HG03378 (cell line): ENCODE data around the gene SNAPC2.
A peak's percentile ranks its signal among the peaks of the same experiment; 100 is the strongest.
"Not testable (repeated sequence)": the region's sequence is repeated elsewhere in the genome, so short reads cannot be mapped to it uniquely, and the experiment has no call there.

Experiments used
- ATAC-seq: cut with Tn5 transposase; IDR thresholded peaks from one replicate; pipeline ENCODE4 v1.9.1; 2021; ENCODE audit warnings: mild to moderate bottlenecking, moderate library complexity; ENCODE audit not compliant: unreplicated experiment

SNAPC2 gene

GRCh38 chr19:7888145-7888825 lies 31.9 kb upstream of the SNAPC2 start, which contains the start of gene LRRC8E:
LRRC8E (plus strand) TSS chr19:7888510; CDS start chr19:7895604, 7,094 bp downstream.
- ATAC-seq, result no peak

GRCh38 chr19:7888826-7889217 lies 31.3 kb upstream of the SNAPC2 start:
- no peak for ATAC-seq

DNA sequence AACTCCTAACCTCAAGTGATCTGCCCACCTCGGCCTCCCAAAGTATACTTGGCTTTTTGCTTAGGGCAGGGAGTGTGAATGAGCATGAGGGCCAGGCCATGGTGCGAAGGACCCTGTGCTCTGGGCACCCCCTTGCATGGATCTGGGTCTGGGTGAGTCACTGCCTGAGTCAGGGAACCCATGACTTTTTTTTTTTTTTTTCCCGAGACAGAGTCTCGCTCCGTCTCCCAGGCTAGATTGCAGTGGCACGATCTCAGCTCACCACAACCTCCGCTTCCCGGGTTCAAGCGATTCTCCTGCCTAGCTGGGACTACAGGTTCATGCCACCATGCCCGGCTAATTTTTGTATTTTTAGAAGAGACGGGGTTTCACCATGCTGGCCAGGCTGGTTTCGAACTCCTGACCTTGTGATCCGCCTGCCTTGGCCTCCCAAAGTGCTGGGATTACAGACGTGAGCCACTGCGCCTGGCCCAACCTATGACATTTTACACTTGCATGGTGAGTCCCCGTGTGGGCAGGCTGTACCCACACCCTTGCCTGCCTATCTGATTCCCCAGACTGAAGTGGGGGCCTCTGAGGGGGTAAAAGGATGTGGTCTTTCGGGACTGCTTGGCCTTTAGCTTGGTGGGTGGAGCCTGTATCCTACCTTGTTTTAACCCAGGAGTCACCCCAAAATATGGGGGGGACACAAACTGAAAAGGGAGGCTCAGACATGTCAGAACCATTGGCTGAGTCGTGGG lies 26.6 kb upstream of the SNAPC2 start:
- not testable (repeated sequence) for ATAC-seq

- ATAC-seq, result no peak
Observed at GRCh38 chr19:7894612-7895309, 25.4 kb upstream of the SNAPC2 start.

- ATAC-seq, result no peak
Observed at GRCh38 chr19:7895565-7895964, 24.6 kb upstream of the SNAPC2 start.

DNA sequence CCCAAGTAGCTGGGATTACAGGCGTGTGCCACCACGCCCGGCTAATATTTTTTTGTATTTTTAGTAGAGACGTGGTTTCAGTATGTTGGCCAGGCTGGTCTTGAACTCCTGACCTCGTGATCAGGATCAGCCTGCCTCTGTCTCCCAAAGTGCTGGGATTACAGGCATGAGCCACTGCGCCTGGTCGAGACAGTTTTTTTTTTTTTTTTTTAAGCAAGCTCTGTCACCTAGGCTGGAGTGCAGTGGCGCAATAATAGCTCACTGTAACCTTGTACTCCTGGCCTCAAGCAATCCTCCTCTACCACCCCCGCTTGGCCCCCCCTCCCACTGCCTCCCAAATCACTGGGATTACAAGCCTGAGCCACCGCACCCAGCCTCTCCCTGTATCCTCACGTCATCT lies 22.8 kb upstream of the SNAPC2 start:
- no peak for ATAC-seq

DNA sequence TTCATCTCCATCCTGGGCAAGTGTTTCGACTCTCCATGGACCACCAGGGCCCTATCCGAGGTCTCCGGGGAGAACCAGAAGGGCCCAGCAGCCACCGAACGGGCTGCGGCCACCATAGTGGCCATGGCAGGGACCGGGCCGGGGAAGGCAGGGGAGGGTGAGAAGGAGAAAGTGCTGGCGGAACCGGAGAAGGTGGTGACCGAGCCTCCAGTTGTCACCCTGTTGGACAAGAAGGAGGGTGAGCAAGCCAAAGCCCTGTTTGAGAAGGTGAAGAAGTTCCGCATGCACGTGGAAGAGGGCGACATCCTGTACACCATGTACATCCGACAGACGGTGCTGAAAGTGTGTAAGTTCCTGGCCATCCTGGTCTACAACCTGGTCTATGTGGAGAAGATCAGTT lies 21.2 kb upstream of the SNAPC2 start:
- no peak for ATAC-seq

- no peak for ATAC-seq
Observed at GRCh38 chr19:7899751-7900378, 20.3 kb upstream of the SNAPC2 start.

GRCh38 chr19:7900401-7900870 lies 19.7 kb upstream of the SNAPC2 start:
- no peak for ATAC-seq

- no peak for ATAC-seq
Observed at GRCh38 chr19:7900931-7901330, 19.2 kb upstream of the SNAPC2 start.

- ATAC-seq, result no peak
Observed at GRCh38 chr19:7901337-7901736, 18.8 kb upstream of the SNAPC2 start.

DNA sequence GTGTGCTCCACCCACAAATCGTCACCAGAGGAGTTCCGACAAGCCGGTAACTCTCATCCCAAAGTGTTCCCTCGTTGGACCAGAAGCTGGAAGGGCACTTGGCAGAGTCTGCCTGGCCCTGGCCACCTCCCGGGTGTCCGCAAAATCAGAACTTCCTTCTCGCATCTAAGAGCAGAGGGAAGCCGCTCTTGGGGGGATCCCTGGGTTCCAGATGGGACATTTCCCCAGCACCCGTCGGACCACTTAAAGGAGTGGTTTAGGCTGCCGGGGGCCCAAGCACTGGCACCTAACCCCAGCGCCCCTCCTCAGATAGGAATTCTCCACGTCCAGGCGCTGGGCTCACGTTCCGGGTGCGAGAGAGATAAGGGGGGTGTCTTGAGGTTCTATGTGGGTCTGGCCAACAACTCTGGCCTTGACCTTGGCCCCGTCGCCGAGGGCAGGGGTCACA lies 17.3 kb upstream of the SNAPC2 start:
- no peak for ATAC-seq

GRCh38 chr19:7903244-7904073 lies 16.7 kb upstream of the SNAPC2 start, which contains the start of gene MAP2K7:
MAP2K7 (plus strand) TSS chr19:7903877; CDS start chr19:7903945, 68 bp downstream.
- peak; percentile 83 for ATAC-seq

GRCh38 chr19:7904074-7905020 lies 15.8 kb upstream of the SNAPC2 start:
- ATAC-seq, result peak; percentile 3

- ATAC-seq, result no peak
Observed at GRCh38 chr19:7905268-7905667, 14.9 kb upstream of the SNAPC2 start.

DNA sequence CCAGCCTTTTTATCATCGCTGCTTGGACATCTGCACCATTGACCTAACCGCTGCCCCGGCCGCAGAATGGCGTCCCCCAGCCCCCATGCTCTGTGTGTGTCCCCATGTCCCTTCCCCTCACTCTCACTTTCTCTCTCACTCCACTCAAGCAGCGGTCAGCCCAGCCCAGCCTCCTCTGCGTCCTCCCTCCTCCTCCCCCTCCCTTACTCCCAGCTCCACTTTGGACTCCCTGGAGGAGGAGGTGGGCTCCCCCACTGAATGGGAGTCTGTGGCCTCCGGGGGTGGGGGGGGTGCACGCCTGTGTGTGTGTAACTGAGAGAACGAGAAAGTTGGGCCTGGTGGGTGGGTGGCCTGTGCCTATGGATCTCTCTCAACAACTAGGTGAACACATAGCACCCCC lies 14.3 kb upstream of the SNAPC2 start:
- no peak for ATAC-seq

GRCh38 chr19:7907122-7907521 lies 13.0 kb upstream of the SNAPC2 start:
- no peak for ATAC-seq

- ATAC-seq, result no peak
Observed at GRCh38 chr19:7907544-7907943, 12.6 kb upstream of the SNAPC2 start.

DNA sequence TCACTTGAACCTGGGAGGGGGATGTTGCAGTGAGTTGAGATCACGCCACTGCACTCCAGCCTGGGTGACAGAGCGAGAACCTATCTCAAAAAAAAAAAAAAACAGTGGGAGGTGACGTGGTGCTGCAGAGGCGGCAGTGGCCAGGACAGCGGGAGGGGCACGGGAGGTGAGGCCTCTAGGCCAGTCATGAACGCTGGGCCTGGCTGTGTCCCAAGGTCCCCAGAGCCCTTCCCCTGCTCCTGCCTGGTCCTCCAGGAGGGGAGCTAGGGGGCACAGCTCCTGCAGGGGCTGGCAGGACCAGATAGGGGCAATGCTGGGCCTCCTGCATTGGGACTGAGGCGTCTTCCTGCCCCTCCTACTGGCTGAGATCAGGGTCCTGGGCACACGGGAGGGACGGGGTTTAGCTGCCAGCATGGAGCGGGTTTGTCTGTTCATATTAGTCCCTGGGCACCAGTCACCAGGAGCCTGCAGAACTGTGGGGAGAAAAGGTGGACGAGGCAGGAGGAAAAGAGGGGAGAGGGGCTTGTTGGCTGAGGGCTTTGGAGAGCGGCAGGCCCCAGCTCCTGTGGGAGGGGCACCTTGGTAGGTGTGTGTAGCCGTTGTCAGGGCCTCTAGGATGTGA lies 11.9 kb upstream of the SNAPC2 start:
- no peak for ATAC-seq
